IMR-90 (cell line): ENCODE measurements around the gene UGDH. TPM values are rescaled to one million over a fixed set of nuclear protein-coding genes. Genes with fewer than 3 reads are reported as not detected.

Experiments
- ATAC-seq: fragments of 200-7000 bp; cut with Tn5 transposase; 2 replicates; pipeline ENCODE4 v1.9.1; 2020; ENCODE audit warnings: low read depth, mild to moderate bottlenecking, moderate library complexity
- BruUV-seq: library from RNA; stranded (reverse); fragments of 400-500 nt; replicated peaks from 2 replicates; lab custom pipeline; 2021; lab: Mats Ljungman, UMichigan
- CTCF ChIA-PET: fragments of 300-600 bp; formaldehyde crosslinking; extraction: SDS; loops from one replicate; lab custom pipeline; 2021; ENCODE audit warnings: antibody characterized with exemption; lab: Yijun Ruan, JAX
- POLR2A ChIA-PET: fragments of 300-600 bp; sonication (Branson Sonifier 250); formaldehyde crosslinking; loops from one replicate; lab custom pipeline; 2022; ENCODE audit warnings: antibody characterized with exemption; ENCODE audit not compliant: unreplicated experiment; lab: Charles Lee
- DNase-seq: peaks from one replicate; pipeline ENCODE4 v3.0.0; 2013
- H2AFZ ChIP-seq: replicated peaks from 2 replicates; pipeline ENCODE3; 2013; ENCODE audit warnings: low read length, mild to moderate bottlenecking; ENCODE audit not compliant: poor library complexity
- H2AK5ac ChIP-seq: 2 replicates; pipeline ENCODE4 v1.6.1; 2013; ENCODE audit warnings: low read depth, low read length, inconsistent platforms
- H2AK9ac ChIP-seq: replicated peaks from 2 replicates; pipeline ENCODE3; 2013; ENCODE audit warnings: mild to moderate bottlenecking, low read depth, low read length, moderate library complexity; ENCODE audit not compliant: poor library complexity
- H2BK120ac ChIP-seq: 2 replicates; pipeline ENCODE4 v1.6.1; 2013; ENCODE audit warnings: low read depth, low read length, inconsistent platforms
- H2BK15ac ChIP-seq: 3 replicates; pipeline ENCODE4 v1.6.1; 2013; ENCODE audit warnings: low read depth, low read length, inconsistent platforms
- H2BK20ac ChIP-seq: 2 replicates; pipeline ENCODE4 v1.6.1; 2013; ENCODE audit warnings: low read depth, mild to moderate bottlenecking, inconsistent platforms, low read length, moderate library complexity
- H2BK5ac ChIP-seq: 2 replicates; pipeline ENCODE4 v1.6.1; 2013; ENCODE audit warnings: mild to moderate bottlenecking, low read depth, low read length, inconsistent platforms; ENCODE audit not compliant: poor library complexity, severe bottlenecking
- H3K14ac ChIP-seq: replicated peaks from 2 replicates; pipeline ENCODE4 v1.6.1; 2013; ENCODE audit warnings: low read depth, low read length, inconsistent platforms
- H3K18ac ChIP-seq: 2 replicates; pipeline ENCODE4 v1.6.1; 2013; ENCODE audit warnings: low read depth, low read length, control low read depth
- H3K23ac ChIP-seq: 2 replicates; pipeline ENCODE4 v1.6.1; 2013; ENCODE audit warnings: low read depth, low read length, inconsistent platforms
- H3K27ac ChIP-seq: 2 replicates; pipeline ENCODE4 v1.5.1; 2013; ENCODE audit warnings: mild to moderate bottlenecking, control low read depth, low read length; ENCODE audit not compliant: insufficient read depth
- H3K27me3 ChIP-seq: 2 replicates; pipeline ENCODE4 v1.6.1; 2013; ENCODE audit warnings: low read length; ENCODE audit not compliant: control insufficient read depth, insufficient read depth
- H3K36me3 ChIP-seq: 2 replicates; pipeline ENCODE4 v1.6.1; 2013; ENCODE audit warnings: low read length, mixed read lengths; ENCODE audit not compliant: control insufficient read depth, insufficient read depth
- H3K4ac ChIP-seq: 2 replicates; pipeline ENCODE4 v1.6.1; 2013; ENCODE audit warnings: low read depth, low read length, inconsistent platforms
- H3K4me1 ChIP-seq: 2 replicates; pipeline ENCODE4 v1.6.1; 2013; ENCODE audit warnings: low read length, mixed read lengths; ENCODE audit not compliant: control insufficient read depth, insufficient read depth
- H3K4me2 ChIP-seq: 2 replicates; pipeline ENCODE4 v1.6.1; 2013; ENCODE audit warnings: low read depth, mild to moderate bottlenecking, control low read depth, low read length, moderate library complexity
- H3K4me3 ChIP-seq: 2 replicates; pipeline ENCODE4 v1.5.1; 2013; ENCODE audit warnings: low read depth, mild to moderate bottlenecking, control low read depth, low read length, moderate library complexity; ENCODE audit not compliant: insufficient read depth
- H3K56ac ChIP-seq: 2 replicates; pipeline ENCODE4 v1.6.1; 2013; ENCODE audit warnings: low read length, inconsistent platforms; ENCODE audit not compliant: insufficient read depth; ENCODE audit errors: extremely low read depth
- H3K79me1 ChIP-seq, 2 experiments: 2 replicates each; pipeline ENCODE4 v1.6.1; 2013; ENCODE audit warnings: low read length in 2 of 2, inconsistent platforms in 1 of 2, low read depth in 1 of 2
- H3K9ac ChIP-seq: 2 replicates; pipeline ENCODE4 v1.6.1; 2013; ENCODE audit warnings: low read depth, low read length, control low read depth
- H3K9me1 ChIP-seq: 2 replicates; pipeline ENCODE4 v1.6.1; 2013; ENCODE audit warnings: low read length, inconsistent platforms; ENCODE audit not compliant: insufficient read depth
- H3K9me3 ChIP-seq: 2 replicates; pipeline ENCODE4 v1.6.1; 2013; ENCODE audit warnings: low read length; ENCODE audit not compliant: control insufficient read depth, insufficient read depth
- H4K20me1 ChIP-seq: 2 replicates; pipeline ENCODE4 v1.6.1; 2013; ENCODE audit warnings: low read length, inconsistent platforms; ENCODE audit not compliant: insufficient read depth
- H4K5ac ChIP-seq: 2 replicates; pipeline ENCODE4 v1.6.1; 2013; ENCODE audit warnings: mild to moderate bottlenecking, low read depth, low read length, control low read depth
- H4K8ac ChIP-seq, 2 experiments: 2 replicates each; pipeline ENCODE4 v1.6.1; 2013; ENCODE audit warnings: low read depth in 2 of 2, low read length in 2 of 2, control low read depth in 1 of 2, inconsistent platforms in 1 of 2
- H4K91ac ChIP-seq: 2 replicates; pipeline ENCODE4 v1.6.1; 2013; ENCODE audit warnings: low read depth, low read length, inconsistent platforms; ENCODE audit not compliant: insufficient read depth
- BHLHE40 ChIP-seq: fragments of 150-350 bp; IDR thresholded peaks from 2 replicates; pipeline ENCODE4 v1.6.1; 2016; ENCODE audit warnings: mild to moderate bottlenecking, low read depth, low read length
- CHD1 ChIP-seq: IDR thresholded peaks from 2 replicates; pipeline ENCODE4 v1.6.1; 2012; ENCODE audit warnings: low read depth, low read length, improper control_type of control experiment
- CTCF ChIP-seq: conservative IDR thresholded peaks from 2 replicates; pipeline ENCODE4 v1.5.1; 2012; ENCODE audit warnings: mild to moderate bottlenecking, low read depth, low read length, improper control_type of control experiment
- ELK1 ChIP-seq: fragments of 150-350 bp; IDR thresholded peaks from 2 replicates; pipeline ENCODE4 v1.6.1; 2016; ENCODE audit warnings: low read depth, mild to moderate bottlenecking, low read length, moderate library complexity, borderline replicate concordance
- FOS ChIP-seq: fragments of 150-350 bp; IDR thresholded peaks from 2 replicates; pipeline ENCODE4 v1.6.1; 2016; ENCODE audit warnings: low read depth, low read length
- MAZ ChIP-seq: IDR thresholded peaks from 2 replicates; pipeline ENCODE4 v1.6.1; 2012; ENCODE audit warnings: low read depth, mild to moderate bottlenecking, low read length, improper control_type of control experiment, moderate library complexity, borderline replicate concordance
- NFE2L2 ChIP-seq: fragments of 150-350 bp; IDR thresholded peaks from 2 replicates; pipeline ENCODE4 v1.6.1; 2016; ENCODE audit warnings: low read depth, mild to moderate bottlenecking, low read length
- POLR2A ChIP-seq: IDR thresholded peaks from 2 replicates; pipeline ENCODE4 v1.6.1; 2012; ENCODE audit warnings: mild to moderate bottlenecking, low read depth, low read length
- RAD21 ChIP-seq: IDR thresholded peaks from 2 replicates; pipeline ENCODE4 v1.6.1; 2012; ENCODE audit warnings: low read length, improper control_type of control experiment
- RCOR1 ChIP-seq: IDR thresholded peaks from 2 replicates; pipeline ENCODE4 v1.6.1; 2012; ENCODE audit warnings: mild to moderate bottlenecking, low read length, improper control_type of control experiment; ENCODE audit not compliant: insufficient replicate concordance
- RFX5 ChIP-seq: IDR thresholded peaks from 2 replicates; pipeline ENCODE4 v1.8.0; 2012; ENCODE audit warnings: low read depth, mild to moderate bottlenecking, low read length, moderate library complexity
- SMC3 ChIP-seq: fragments of 150-350 bp; IDR thresholded peaks from 2 replicates; pipeline ENCODE4 v1.6.1; 2016; ENCODE audit warnings: low read depth, mild to moderate bottlenecking, antibody characterized with exemption, low read length, moderate library complexity
- WGBS, 2 experiments: methylation state at CpG; one replicate each; pipeline versions ENCODE4 v1.1.5 to v1.1.7; 2013; ENCODE audit warnings: missing lambda C conversion rate in 2 of 2; ENCODE audit not compliant: insufficient read length in 1 of 2; ENCODE audit errors: extremely low coverage in 2 of 2; 5-methylcytosine and 5-hydroxymethylcytosine counted together
- dilution Hi-C: fragments of 300-500 bp; cut with HindIII; formaldehyde crosslinking; loops from one replicate; pipeline ENCODE4 v1.14.3; 2018; ENCODE audit warnings: low sequenced_read_pairs; ENCODE audit not compliant: unreplicated experiment
- in situ Hi-C: fragments of 300-500 bp; cut with MboI; formaldehyde crosslinking; loops from 3 replicates; pipeline ENCODE4 v1.14.3; 2019; ENCODE audit warnings: low sequenced_read_pairs, inconsistent platforms, mixed read lengths
- intact Hi-C: fragments of 100-400 bp; cut with micrococcal nuclease; formaldehyde crosslinking; loops from 2 replicates; pipeline ENCODE4 v1.10.0; 2022
- polyA plus RNA-seq, 3 experiments: library from polyadenylated mRNA; depleted of rRNA; stranded (reverse); fragments of >200 nt; gene quantifications; 2 replicates each; pipeline ENCODE4 v1.2.3, GENCODE V29; 2012; ENCODE audit warnings: low replicate concordance in 1 of 3
- total RNA-seq: library from RNA; depleted of rRNA; stranded (reverse); fragments of >200 nt; gene quantifications from 2 replicates; pipeline ENCODE4 v1.2.3, GENCODE V29; 2012

Gene UGDH
- total and polyA plus RNA-seq, 2 of the 4 experiments (the other 2 are of a cell fraction): 69.2 to 257 TPM

GRCh38 chr4:39469429-39470077 is 57.7 kb downstream of the UGDH start (continued):
- TF ChIP-seq RCOR1: no peak

- BruUV-seq: no TSS peak
- in situ Hi-C loops (loop anchor here (10.0 kb wide), 1 partner anchor 507 kb away; the partner anchor contains the start of gene PDS5A), intact Hi-C loops (no loop called here), dilution Hi-C loops (no loop called here)
- no peak overlapping the region for H4K8ac ChIP-seq
- WGBS, 2 experiments: no CpG with 5 or more reads among the region's 4 CpGs
- TF ChIP-seq NFE2L2 (no peak), RFX5 (no peak), POLR2A (no peak), SMC3 (no peak), RAD21 (no peak), CHD1 (no peak), BHLHE40 (no peak), RCOR1 (no peak), CTCF (no peak), ELK1 (no peak), MAZ (no peak), FOS (no peak)
- H3K27ac ChIP-seq: no peak overlapping the region
- H2BK20ac ChIP-seq: no peak overlapping the region
- no peak overlapping the region for H3K4me3 ChIP-seq
- no peak overlapping the region for H2BK5ac ChIP-seq
- no peak overlapping the region for H4K91ac ChIP-seq
- H3K79me1 ChIP-seq: peaks cover 4 to 9% of the 10 kb centered on the region in 2 experiments; a peak in 2 of 4 replicates
- H2BK120ac ChIP-seq: no peak overlapping the region
- H3K9ac ChIP-seq: no peak overlapping the region
- H4K5ac ChIP-seq: no peak overlapping the region
- H3K23ac ChIP-seq: no peak overlapping the region
- no peaks in the 10 kb centered on the region for H3K27me3 ChIP-seq
- peaks cover 2% of the 10 kb centered on the region for H3K36me3 ChIP-seq
- ATAC-seq (no peak), DNase-seq (no peak)
- no peak overlapping the region for H3K56ac ChIP-seq
- no peak overlapping the region for H2AK9ac ChIP-seq
- H3K4me2 ChIP-seq: no peak overlapping the region
- no peak overlapping the region for H3K14ac ChIP-seq
- H3K4ac ChIP-seq: no peak overlapping the region
- H2BK15ac ChIP-seq: no peak overlapping the region
- H4K20me1 ChIP-seq: no peaks in the 10 kb centered on the region
- H2AK5ac ChIP-seq: no peak overlapping the region
- ChIA-PET CTCF (no interaction called here), POLR2A (no interaction called here)
- no peaks in the 10 kb centered on the region for H3K4me1 ChIP-seq
- H3K9me3 ChIP-seq: no peaks in the 10 kb centered on the region
- H3K18ac ChIP-seq: no peak overlapping the region
- H2AFZ ChIP-seq: no peak overlapping the region
- H3K9me1 ChIP-seq: no peaks in the 10 kb centered on the region
Measured at GRCh38 chr4:39467464-39467863, 59.8 kb downstream of the UGDH start.
